GM23248 (cell line): ENCODE measurements around the gene YIPF6. TPM values are rescaled to one million over a fixed set of nuclear protein-coding genes. Genes with fewer than 3 reads are reported as not detected.
A peak's percentile ranks its signal among the peaks of the same experiment; 100 is the strongest.
"Not testable (repeated sequence)": the region's sequence is repeated elsewhere in the genome, so short reads cannot be mapped to it uniquely, and the experiment has no call there.

Experiments
- DNase-seq: peaks from one replicate; pipeline ENCODE4 v3.0.0-alpha.2; 2015
- H2AFZ ChIP-seq: fragments of 200-600 bp; sonication (generic); 2 replicates; pipeline ENCODE4 v1.6.1; 2016; ENCODE audit warnings: antibody characterized with exemption
- H3F3A ChIP-seq: fragments of 200-600 bp; sonication (generic); 2 replicates; pipeline ENCODE4 v1.6.1; 2016; ENCODE audit warnings: mild to moderate bottlenecking, antibody characterized with exemption, mixed run types; ENCODE audit not compliant: insufficient read depth
- H3K27ac ChIP-seq: fragments of 200-600 bp; sonication (generic); 2 replicates; pipeline ENCODE4 v1.5.1; 2016; ENCODE audit warnings: mild to moderate bottlenecking
- H3K27me3 ChIP-seq: fragments of 200-600 bp; sonication (generic); replicated peaks from 2 replicates; pipeline ENCODE4 v1.6.1; 2016; ENCODE audit warnings: mild to moderate bottlenecking; ENCODE audit not compliant: insufficient read depth
- H3K36me3 ChIP-seq: fragments of 200-600 bp; sonication (generic); 2 replicates; pipeline ENCODE4 v1.6.1; 2016; ENCODE audit warnings: low read depth, mild to moderate bottlenecking
- H3K4me1 ChIP-seq: fragments of 200-600 bp; sonication (generic); 2 replicates; pipeline ENCODE4 v1.6.1; 2016; ENCODE audit warnings: mild to moderate bottlenecking; ENCODE audit not compliant: insufficient read depth
- H3K4me2 ChIP-seq: fragments of 200-600 bp; sonication (generic); one replicate; pipeline ENCODE4 v1.6.1; 2016; ENCODE audit warnings: mild to moderate bottlenecking; ENCODE audit not compliant: unreplicated experiment
- H3K4me3 ChIP-seq: fragments of 200-600 bp; sonication (generic); 2 replicates; pipeline ENCODE4 v1.5.1; 2016; ENCODE audit warnings: mild to moderate bottlenecking
- H3K79me2 ChIP-seq: fragments of 200-600 bp; sonication (generic); 2 replicates; pipeline ENCODE4 v1.6.1; 2016; ENCODE audit warnings: mild to moderate bottlenecking; ENCODE audit not compliant: insufficient read depth
- H3K9ac ChIP-seq: fragments of 200-600 bp; sonication (generic); 2 replicates; pipeline ENCODE4 v1.6.1; 2016; ENCODE audit warnings: mild to moderate bottlenecking
- H3K9me2 ChIP-seq: fragments of 200-600 bp; sonication (generic); 2 replicates; pipeline ENCODE4 v1.6.1; 2016; ENCODE audit warnings: mixed run types, mild to moderate bottlenecking, moderate library complexity; ENCODE audit not compliant: insufficient read depth
- H3K9me3 ChIP-seq: fragments of 200-600 bp; sonication (generic); one replicate; pipeline ENCODE4 v1.6.1; 2017; ENCODE audit warnings: low read depth
- H4K20me1 ChIP-seq: fragments of 200-600 bp; sonication (generic); 2 replicates; pipeline ENCODE4 v1.6.0; 2016; ENCODE audit not compliant: insufficient read depth
- EZH2 ChIP-seq: fragments of 200-600 bp; sonication (generic); IDR thresholded peaks from 2 replicates; pipeline ENCODE4 v1.6.1; 2018; ENCODE audit warnings: antibody characterized with exemption, mild to moderate bottlenecking; ENCODE audit not compliant: insufficient read depth, poor library complexity, severe bottlenecking
- EZH2phosphoT487 ChIP-seq: fragments of 200-600 bp; sonication (generic); IDR thresholded peaks from 2 replicates; pipeline ENCODE4 v1.6.1; 2018; ENCODE audit warnings: antibody characterized with exemption, moderate library complexity, mild to moderate bottlenecking, low read depth; ENCODE audit not compliant: insufficient read depth
- WGBS, 2 experiments: methylation state at CpG; one replicate each; pipeline ENCODE4 v1.1.6; 2015 to 2017; ENCODE audit warnings: low lambda C conversion rate in 2 of 2, low coverage in 1 of 2; ENCODE audit errors: missing lambda C conversion rate in 2 of 2; 5-methylcytosine and 5-hydroxymethylcytosine counted together
- in situ Hi-C: fragments of 300-500 bp; cut with MboI; formaldehyde crosslinking; loops from 2 replicates; pipeline ENCODE4 v1.15.0; 2020
- polyA plus RNA-seq: library from polyadenylated mRNA; unstranded; fragments of >200 nt; fragmentation: Nextera tagmentation; extraction: Ambion mirVana; gene quantifications from 2 replicates; pipeline ENCODE4 v1.2.1, GENCODE V29; 2016
- total RNA-seq: library from RNA; depleted of rRNA; stranded (reverse); fragments of >200 nt; shearing (Covaris generic); gene quantifications from 2 replicates; pipeline ENCODE4 v1.2.3, GENCODE V29; 2014

The YIPF6 gene
- total and polyA plus RNA-seq, 2 experiments from 2014 or later = 21.1 to 42.5 TPM

DNA sequence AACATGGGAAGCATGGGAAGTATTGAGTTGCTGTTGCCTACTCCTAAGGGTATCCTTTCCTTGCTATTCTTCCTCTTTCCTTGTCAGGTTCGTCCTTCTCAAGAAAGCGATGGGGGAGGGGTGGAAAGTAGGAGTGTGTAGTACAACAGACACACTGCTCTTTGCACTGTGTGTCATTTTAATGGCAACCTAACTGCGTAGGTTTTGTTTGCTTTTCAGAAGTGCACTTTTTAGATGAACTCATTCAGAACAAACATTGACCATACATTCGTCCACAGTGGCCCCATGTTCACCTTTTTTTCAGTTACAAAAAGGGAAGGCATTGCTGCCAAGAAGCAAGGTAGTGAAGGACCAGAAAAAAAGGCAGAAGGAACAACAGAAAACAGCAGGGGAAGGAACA is 10.2 kb upstream of the YIPF6 start:
- no peaks in the 10 kb centered on the region for H4K20me1 ChIP-seq
- H3K27ac ChIP-seq = no peak overlapping the region
- H3K9me3 ChIP-seq = no peaks in the 10 kb centered on the region
- no peak for TF ChIP-seq EZH2
- TF ChIP-seq EZH2phosphoT487 = no peak
- no peak overlapping the region for H3K4me2 ChIP-seq
- no peaks in the 10 kb centered on the region for H3K79me2 ChIP-seq
- H3K36me3 ChIP-seq = no peaks in the 10 kb centered on the region
- DNase-seq = no peak
- H3K4me3 ChIP-seq = no peak overlapping the region
- no peaks in the 10 kb centered on the region for H3K9me2 ChIP-seq
- 43 to 46% methylated on average over 4 of the region's 4 CpGs for WGBS, 2 experiments
- no peak overlapping the region for H3K9ac ChIP-seq
- H2AFZ ChIP-seq = no peak overlapping the region
- no peaks in the 10 kb centered on the region for H3K27me3 ChIP-seq
- in situ Hi-C loops = no loop called here
- H3K4me1 ChIP-seq = no peaks in the 10 kb centered on the region
- no peaks in the 10 kb centered on the region for H3F3A ChIP-seq

DNA sequence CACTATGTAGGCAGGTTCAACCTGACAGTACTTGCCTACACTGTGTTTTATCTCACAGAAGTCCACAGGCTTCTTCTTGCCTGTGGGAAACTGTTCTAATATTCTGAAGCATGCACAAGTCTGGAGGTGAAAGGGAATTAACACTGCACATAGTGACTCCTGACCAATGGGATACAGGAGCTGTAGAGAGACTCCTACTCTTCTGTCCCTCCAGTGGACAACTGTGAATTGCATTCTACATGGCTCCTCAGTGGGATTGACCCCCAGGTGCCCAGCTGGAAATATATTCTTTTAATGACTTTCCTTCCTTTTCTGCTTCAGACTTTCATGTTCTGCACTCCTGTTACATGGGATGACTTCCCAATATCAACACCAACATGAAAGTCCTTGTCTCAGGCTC is 8.2 kb upstream of the YIPF6 start:
- Histone ChIP-seq H2AFZ (no peak overlapping the region), H3K9me2 (no peaks in the 10 kb centered on the region), H4K20me1 (no peaks in the 10 kb centered on the region), H3K27me3 (no peaks in the 10 kb centered on the region), H3K4me2 (no peak overlapping the region), H3K9me3 (no peaks in the 10 kb centered on the region), H3K79me2 (no peaks in the 10 kb centered on the region), H3F3A (no peaks in the 10 kb centered on the region), H3K9ac (no peak overlapping the region), H3K4me3 (no peak overlapping the region), H3K36me3 (no peaks in the 10 kb centered on the region), H3K27ac (no peak overlapping the region), H3K4me1 (no peaks in the 10 kb centered on the region)
- in situ Hi-C loops = no loop called here
- DNase-seq = peak; percentile 52
- no peak for TF ChIP-seq EZH2phosphoT487
- no peak for TF ChIP-seq EZH2

DNA sequence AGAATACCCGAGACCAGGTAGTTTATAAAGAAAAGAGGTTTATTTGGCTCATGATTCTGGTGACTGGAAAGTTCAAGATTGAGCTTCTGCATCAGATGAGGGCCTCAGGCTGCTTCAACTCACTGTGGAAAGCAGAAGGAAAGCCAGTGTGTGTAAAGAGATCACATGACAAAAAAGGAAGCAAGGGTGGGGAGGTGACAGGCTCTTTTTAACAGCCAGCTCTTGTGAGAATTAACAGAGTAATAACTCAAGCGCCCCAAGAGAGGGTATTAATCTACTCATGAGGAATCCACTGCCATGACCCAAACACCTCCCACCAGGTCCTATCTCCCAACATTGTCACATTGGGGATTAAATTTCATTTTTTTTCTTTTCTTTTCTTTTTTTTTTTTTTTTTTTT is 6.3 kb upstream of the YIPF6 start:
- Histone ChIP-seq H3K27ac (no peak overlapping the region), H3K9me2 (no peaks in the 10 kb centered on the region), H3K36me3 (no peaks in the 10 kb centered on the region), H3K4me2 (no peak overlapping the region), H3K9ac (no peak overlapping the region), H3K79me2 (no peaks in the 10 kb centered on the region), H3K4me3 (no peak overlapping the region), H4K20me1 (no peaks in the 10 kb centered on the region), H3K4me1 (no peaks in the 10 kb centered on the region), H3K27me3 (no peaks in the 10 kb centered on the region), H2AFZ (no peak overlapping the region), H3F3A (no peaks in the 10 kb centered on the region), H3K9me3 (no peaks in the 10 kb centered on the region)
- WGBS, 2 experiments = 69 to 74% methylated on average over 2 of the region's 2 CpGs
- in situ Hi-C loops = no loop called here
- TF ChIP-seq EZH2 (no peak), EZH2phosphoT487 (no peak)
- DNase-seq = no peak

DNA sequence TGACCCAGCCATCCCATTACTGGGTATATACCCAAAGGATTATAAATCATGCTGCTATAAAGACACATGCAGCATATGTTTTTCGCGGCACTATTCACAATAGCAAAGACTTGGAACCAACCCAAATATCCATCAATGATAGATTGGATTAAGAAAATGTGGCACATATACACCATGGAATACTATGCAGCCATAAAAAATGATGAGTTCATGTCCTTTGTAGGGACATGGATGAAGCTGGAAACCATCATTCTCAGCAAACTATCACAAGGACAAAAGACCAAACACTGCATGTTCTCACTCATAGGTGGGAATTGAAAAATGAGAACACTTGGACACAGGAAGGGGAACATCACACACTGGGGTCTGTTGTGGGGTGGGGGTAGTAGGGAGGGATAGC is 5.1 kb upstream of the YIPF6 start:
- H3K4me3 ChIP-seq, H3K4me1 ChIP-seq, H3F3A ChIP-seq, DNase-seq, in situ Hi-C loops, H3K27ac ChIP-seq, H3K9me2 ChIP-seq, H3K9ac ChIP-seq, H2AFZ ChIP-seq, H3K27me3 ChIP-seq, H3K79me2 ChIP-seq, H3K4me2 ChIP-seq, H3K36me3 ChIP-seq, H3K9me3 ChIP-seq, H4K20me1 ChIP-seq: not testable (repeated sequence)
- WGBS, 2 experiments = 86 to 94% methylated on average over 2 of the region's 2 CpGs

DNA sequence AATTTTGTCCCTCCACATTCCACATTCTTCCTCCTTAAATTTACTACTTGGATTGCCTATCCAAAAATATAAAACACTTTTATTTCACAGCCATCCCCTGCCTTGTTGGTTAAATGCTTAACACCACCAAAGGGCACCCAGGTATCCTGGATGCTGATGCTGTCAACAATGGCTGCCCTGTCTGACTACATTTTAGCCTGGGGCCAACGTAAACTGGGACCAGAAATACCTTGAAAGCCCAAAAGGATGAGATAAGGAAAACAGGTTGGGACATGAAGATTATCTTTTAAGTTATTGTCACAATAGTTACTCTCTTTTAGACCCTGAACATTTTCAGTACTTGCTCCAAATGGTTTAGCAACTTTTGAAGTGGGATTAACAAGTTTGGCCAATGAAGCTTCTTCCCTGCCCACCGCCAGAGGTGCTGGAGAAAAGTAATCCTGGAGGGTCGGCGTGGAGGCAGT is 775 bp upstream of the YIPF6 start:
- no peaks in the 10 kb centered on the region for H3K9me3 ChIP-seq
- H3K9me2 ChIP-seq = no peaks in the 10 kb centered on the region
- H3K27ac ChIP-seq = peak overlapping the region; percentile 97
- H3K79me2 ChIP-seq = peaks cover 44% of the 10 kb centered on the region
- H4K20me1 ChIP-seq = no peaks in the 10 kb centered on the region
- H3K27me3 ChIP-seq = no peaks in the 10 kb centered on the region
- 1 to 9% methylated on average over 4 of the region's 4 CpGs for WGBS, 2 experiments
- H3K4me3 ChIP-seq = peak overlapping the region; percentile 97
- H3K36me3 ChIP-seq = no peaks in the 10 kb centered on the region
- DNase-seq = peak; percentile 33
- TF ChIP-seq EZH2phosphoT487 (no peak), EZH2 (no peak)
- in situ Hi-C loops = no loop called here
- peak overlapping the region; percentile 100 for H3K9ac ChIP-seq
- H3K4me1 ChIP-seq = peaks cover 9% of the 10 kb centered on the region; the same call in 1 of the 2 replicates
- H2AFZ ChIP-seq = peak overlapping the region; percentile 88
- 0 out of 2 replicates have a peak, but pooled peaks cover 5% of the 10 kb centered on the region for H3F3A ChIP-seq
- peak overlapping the region; percentile 78 for H3K4me2 ChIP-seq
